ENCODE data around the gene NAALADL2. TPM values are rescaled to one million over a fixed set of nuclear protein-coding genes. Genes with fewer than 3 reads are reported as not detected.

NAALADL2 gene
- polyA plus RNA-seq, 3 donors, result not detected

- H3K27ac ChIP-seq (ENCODE audit: low read depth in 1 of 2, low read length in 2 of 2), result no peak overlapping the region
- intact Hi-C loops (cut with micrococcal nuclease), result no loop called here
- no CpG with 5 or more reads among the region's 2 CpGs for WGBS (ENCODE audit: insufficient coverage)
- H3K36me3 ChIP-seq (replicated peaks in 1 of 2; ENCODE audit: control insufficient read depth in 1 of 2, insufficient read depth in 2 of 2, low read length in 2 of 2), result no peaks in the 10 kb centered on the region
- no peaks in the 10 kb centered on the region for H3K4me1 ChIP-seq (ENCODE audit: control insufficient read depth in 1 of 2, insufficient read depth in 2 of 2, low read length in 2 of 2)
- Mint-ChIP-seq H3K27ac (no peak overlapping the region), H3K4me1 (no peaks in the 10 kb centered on the region), H3K9me3 (peaks cover 0 to 11% (median 2%) of the 10 kb centered on the region in 7 donors), H3K27me3 (ENCODE audit: low read depth in 3 of 3) (peaks cover 0 to 1% (median 0%) of the 10 kb centered on the region in 3 donors), H3K4me3 (no peak overlapping the region), H3K36me3 (no peaks in the 10 kb centered on the region)
- DNase-seq, result no peak
- H3K4me2 ChIP-seq (replicated peaks; ENCODE audit: extremely low read depth, low read length, poor library complexity, severe bottlenecking), result no peak overlapping the region
- H4K20me1 ChIP-seq (ENCODE audit: insufficient read depth, low read length), result no peaks in the 10 kb centered on the region
- H3K9me3 ChIP-seq (replicated peaks in 1 of 2; ENCODE audit: control insufficient read depth in 1 of 2, insufficient read depth in 1 of 2, low read length in 2 of 2), result no peaks in the 10 kb centered on the region
- no peaks in the 10 kb centered on the region for H3K79me2 ChIP-seq (ENCODE audit: insufficient read depth, low read length)
- no peak overlapping the region for H3K4me3 ChIP-seq (replicated peaks in 1 of 3; ENCODE audit: low read depth in 2 of 3, low read length in 3 of 3)
- TF ChIP-seq, protein P1, sequence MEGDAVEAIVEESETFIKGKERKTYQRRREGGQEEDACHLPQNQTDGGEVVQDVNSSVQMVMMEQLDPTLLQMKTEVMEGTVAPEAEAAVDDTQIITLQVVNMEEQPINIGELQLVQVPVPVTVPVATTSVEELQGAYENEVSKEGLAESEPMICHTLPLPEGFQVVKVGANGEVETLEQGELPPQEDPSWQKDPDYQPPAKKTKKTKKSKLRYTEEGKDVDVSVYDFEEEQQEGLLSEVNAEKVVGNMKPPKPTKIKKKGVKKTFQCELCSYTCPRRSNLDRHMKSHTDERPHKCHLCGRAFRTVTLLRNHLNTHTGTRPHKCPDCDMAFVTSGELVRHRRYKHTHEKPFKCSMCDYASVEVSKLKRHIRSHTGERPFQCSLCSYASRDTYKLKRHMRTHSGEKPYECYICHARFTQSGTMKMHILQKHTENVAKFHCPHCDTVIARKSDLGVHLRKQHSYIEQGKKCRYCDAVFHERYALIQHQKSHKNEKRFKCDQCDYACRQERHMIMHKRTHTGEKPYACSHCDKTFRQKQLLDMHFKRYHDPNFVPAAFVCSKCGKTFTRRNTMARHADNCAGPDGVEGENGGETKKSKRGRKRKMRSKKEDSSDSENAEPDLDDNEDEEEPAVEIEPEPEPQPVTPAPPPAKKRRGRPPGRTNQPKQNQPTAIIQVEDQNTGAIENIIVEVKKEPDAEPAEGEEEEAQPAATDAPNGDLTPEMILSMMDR (IDR thresholded peaks at IDR 0.05), result no peak
- H3K27me3 ChIP-seq (ENCODE audit: control insufficient read depth in 2 of 2, insufficient read depth in 2 of 2, low read length in 2 of 2), result no peaks in the 10 kb centered on the region
- no peak overlapping the region for H2AFZ ChIP-seq (ENCODE audit: insufficient read depth, low read depth, low read length, poor library complexity, severe bottlenecking)
- no peak overlapping the region for H3K9ac ChIP-seq (ENCODE audit: insufficient read depth, low read length, poor library complexity, severe bottlenecking)
Observed at GRCh38 chr3:175349168-175349567, 490.0 kb downstream of the NAALADL2 start.

GRCh38 chr3:175355801-175356335, 496.7 kb downstream of the NAALADL2 start:
- Mint-ChIP-seq H3K4me3 (no peak overlapping the region), H3K27me3 (ENCODE audit: low read depth in 3 of 3) (no peaks in the 10 kb centered on the region), H3K9me3 (peaks cover 0 to 6% (median 1%) of the 10 kb centered on the region in 7 donors), H3K36me3 (no peaks in the 10 kb centered on the region), H3K27ac (no peak overlapping the region), H3K4me1 (no peaks in the 10 kb centered on the region)
- Histone ChIP-seq H3K4me1 (ENCODE audit: control insufficient read depth in 1 of 2, insufficient read depth in 2 of 2, low read length in 2 of 2) (no peaks in the 10 kb centered on the region), H3K4me2 (replicated peaks; ENCODE audit: extremely low read depth, low read length, poor library complexity, severe bottlenecking) (no peak overlapping the region), H3K27me3 (ENCODE audit: control insufficient read depth in 2 of 2, insufficient read depth in 2 of 2, low read length in 2 of 2) (no peaks in the 10 kb centered on the region), H3K9me3 (replicated peaks in 1 of 2; ENCODE audit: control insufficient read depth in 1 of 2, insufficient read depth in 1 of 2, low read length in 2 of 2) (no peaks in the 10 kb centered on the region), H3K36me3 (replicated peaks in 1 of 2; ENCODE audit: control insufficient read depth in 1 of 2, insufficient read depth in 2 of 2, low read length in 2 of 2) (no peaks in the 10 kb centered on the region), H3K4me3 (replicated peaks in 1 of 3; ENCODE audit: low read depth in 2 of 3, low read length in 3 of 3) (no peak overlapping the region), H3K79me2 (ENCODE audit: insufficient read depth, low read length) (no peaks in the 10 kb centered on the region), H4K20me1 (ENCODE audit: insufficient read depth, low read length) (no peaks in the 10 kb centered on the region), H3K9ac (ENCODE audit: insufficient read depth, low read length, poor library complexity, severe bottlenecking) (no peak overlapping the region), H2AFZ (ENCODE audit: insufficient read depth, low read depth, low read length, poor library complexity, severe bottlenecking) (no peak overlapping the region), H3K27ac (ENCODE audit: low read depth in 1 of 2, low read length in 2 of 2) (no peak overlapping the region)
- intact Hi-C loops (cut with micrococcal nuclease), result no loop called here
- WGBS (ENCODE audit: insufficient coverage), result no CpG with 5 or more reads among the region's 3 CpGs
- DNase-seq, result no peak
- TF ChIP-seq, protein P1 (IDR thresholded peaks at IDR 0.05), result no peak

All from CD14-positive monocyte (primary cell).